NCI-H1694 treated with DMSO at 0.1 percent for 48 hours (cell line): ENCODE results near the gene ZDHHC24.
"Not testable (repeated sequence)": the region's sequence is repeated elsewhere in the genome, so short reads cannot be mapped to it uniquely, and the experiment has no call there.

Experiments used
- DNase-seq: peaks from one replicate; lab custom pipeline; 2025; lab: John Stamatoyannopoulos, UW

The ZDHHC24 gene

GRCh38 chr11:66545701-66546367 is at the start of gene ZDHHC24:
TSS of gene ZDHHC24 (minus strand) at chr11:66546048. CDS start at chr11:66546003, 45 bp downstream.
- peak; percentile 60 for DNase-seq

- no peak for DNase-seq
These were observed 49.5 kb upstream of the ZDHHC24 start for GRCh38 chr11:66595245-66595904.

GRCh38 chr11:66593650-66594049 is 47.8 kb upstream of the ZDHHC24 start:
- DNase-seq = no peak

GRCh38 chr11:66593303-66593635 is 47.4 kb upstream of the ZDHHC24 start:
- no peak for DNase-seq

GRCh38 chr11:66592457-66593302 is 46.8 kb upstream of the ZDHHC24 start, which contains the start of the genes CCDC87 and CCS:
TSS of gene CCDC87 (minus strand) at chr11:66593063. CDS start at chr11:66593015, 48 bp downstream.
TSS of gene CCS (plus strand) at chr11:66593185. CDS start at chr11:66593262, 77 bp downstream.
- peak; percentile 85 for DNase-seq

GRCh38 chr11:66591175-66591574 is 45.3 kb upstream of the ZDHHC24 start:
- no peak for DNase-seq

GRCh38 chr11:66589996-66590675 is 44.3 kb upstream of the ZDHHC24 start:
- no peak for DNase-seq

- DNase-seq = not testable (repeated sequence)
These were observed 43.5 kb upstream of the ZDHHC24 start for GRCh38 chr11:66589315-66589714.

GRCh38 chr11:66586136-66586535 is 40.3 kb upstream of the ZDHHC24 start:
- no peak for DNase-seq

- DNase-seq = not testable (repeated sequence)
These were observed 39.6 kb upstream of the ZDHHC24 start for GRCh38 chr11:66585447-66585846.

- not testable (repeated sequence) for DNase-seq
These were observed 36.8 kb upstream of the ZDHHC24 start for GRCh38 chr11:66582565-66583147.

GRCh38 chr11:66581261-66581660 is 35.4 kb upstream of the ZDHHC24 start:
- no peak for DNase-seq

- DNase-seq = no peak
These were observed 35.0 kb upstream of the ZDHHC24 start for GRCh38 chr11:66580803-66581202.

- peak; percentile 31 for DNase-seq
These were observed 33.3 kb upstream of the ZDHHC24 start for GRCh38 chr11:66579017-66579606.

GRCh38 chr11:66570850-66571180 is 25.0 kb upstream of the ZDHHC24 start:
- no peak for DNase-seq

- DNase-seq = no peak
These were observed 24.4 kb upstream of the ZDHHC24 start for GRCh38 chr11:66570079-66570849.

- DNase-seq = no peak
These were observed 23.2 kb upstream of the ZDHHC24 start for GRCh38 chr11:66569076-66569475.

GRCh38 chr11:66568124-66568916 is 22.5 kb upstream of the ZDHHC24 start, which contains the start of gene CTSF:
TSS of gene CTSF (minus strand) at chr11:66568606. CDS start at chr11:66568486, 120 bp downstream.
- DNase-seq = peak; percentile 28

- no peak for DNase-seq
These were observed 21.9 kb upstream of the ZDHHC24 start for GRCh38 chr11:66567787-66568123.

GRCh38 chr11:66566221-66566620 is 20.4 kb upstream of the ZDHHC24 start:
- DNase-seq = no peak
